HG03354 (cell line): ENCODE data around the gene UCMA.
A peak's percentile ranks its signal among the peaks of the same experiment; 100 is the strongest.
"Not testable (repeated sequence)": the region's sequence is repeated elsewhere in the genome, so short reads cannot be mapped to it uniquely, and the experiment has no call there.

Experiments used
- ATAC-seq: cut with Tn5 transposase; IDR thresholded peaks from one replicate; pipeline ENCODE4 v1.9.1; 2021; ENCODE audit warnings: mild to moderate bottlenecking; ENCODE audit not compliant: unreplicated experiment, poor library complexity, severe bottlenecking

UCMA gene, protein sequence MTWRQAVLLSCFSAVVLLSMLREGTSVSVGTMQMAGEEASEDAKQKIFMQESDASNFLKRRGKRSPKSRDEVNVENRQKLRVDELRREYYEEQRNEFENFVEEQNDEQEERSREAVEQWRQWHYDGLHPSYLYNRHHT

GRCh38 chr10:13234172-13234571 is at the start of gene UCMA:
TSS of gene UCMA (minus strand) at chr10:13234374. CDS start at chr10:13234258, 116 bp downstream.
- ATAC-seq: no peak

DNA sequence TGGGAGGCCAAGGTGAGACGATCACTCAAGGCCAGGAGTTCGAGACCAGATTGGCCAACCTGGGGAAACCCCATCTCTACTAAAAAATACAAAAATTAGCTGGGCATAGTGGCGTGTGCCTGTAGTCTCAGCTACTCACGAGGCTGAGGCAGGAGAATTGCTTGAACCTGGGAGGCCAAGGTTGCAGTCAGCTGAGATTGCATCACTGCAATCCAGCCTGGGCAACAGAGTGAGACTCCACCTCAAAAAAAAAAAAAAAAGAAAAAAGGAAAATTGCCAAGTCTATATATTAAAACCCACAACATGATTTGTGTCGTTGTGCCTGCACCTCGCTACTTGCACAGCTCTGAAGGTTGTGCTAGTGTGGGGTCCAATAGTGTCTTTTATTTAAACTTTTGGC is 48.2 kb upstream of the UCMA start:
- not testable (repeated sequence) for ATAC-seq

DNA sequence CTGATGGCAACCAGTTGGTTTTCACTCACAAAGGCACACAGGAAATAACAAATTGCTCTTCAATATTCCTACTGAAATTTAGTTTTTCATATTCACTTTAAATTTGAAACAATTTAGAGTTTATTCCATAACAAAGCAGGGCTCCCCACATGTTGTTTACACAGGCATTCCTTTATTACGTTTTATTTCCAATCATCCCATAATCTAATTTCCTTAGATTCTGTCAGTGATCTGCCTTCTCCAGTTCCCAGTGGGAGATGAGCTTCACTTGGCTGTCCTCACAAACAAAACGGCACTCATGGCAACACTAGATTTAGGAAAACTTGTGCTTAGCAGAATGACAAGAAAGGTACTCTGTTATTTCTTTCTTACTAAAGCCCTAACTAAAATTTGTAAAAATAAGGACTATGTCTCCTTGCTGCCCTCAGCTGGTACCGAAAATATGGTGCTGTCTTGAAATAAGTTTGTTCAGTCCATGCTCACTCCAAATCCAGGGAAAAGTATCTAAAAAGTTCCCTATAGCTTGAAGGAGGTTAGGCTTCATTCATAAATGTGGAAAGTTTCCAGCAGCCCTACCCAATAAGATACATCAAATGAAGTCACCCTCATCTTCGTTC is 42.7 kb upstream of the UCMA start:
- ATAC-seq: no peak

DNA sequence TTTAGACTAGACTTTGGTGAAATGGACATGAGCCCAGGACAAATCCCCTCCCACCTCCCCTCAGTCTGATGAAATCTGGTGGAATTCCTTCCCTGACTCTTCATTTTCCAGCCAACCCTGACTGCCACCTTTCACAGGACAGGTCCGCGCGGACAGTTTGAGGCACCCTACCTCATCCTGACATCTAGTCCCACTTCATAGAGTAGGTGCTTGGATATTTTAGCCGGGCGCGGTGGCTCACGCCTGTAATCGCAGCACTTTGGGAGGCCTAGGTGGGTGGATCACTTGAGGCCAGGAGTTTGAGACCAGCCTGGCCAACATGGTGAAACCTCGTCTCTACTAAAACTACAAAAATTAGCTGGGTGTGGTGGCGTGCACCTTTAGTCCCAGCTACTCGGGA is 42.0 kb upstream of the UCMA start:
- ATAC-seq: not testable (repeated sequence)

DNA sequence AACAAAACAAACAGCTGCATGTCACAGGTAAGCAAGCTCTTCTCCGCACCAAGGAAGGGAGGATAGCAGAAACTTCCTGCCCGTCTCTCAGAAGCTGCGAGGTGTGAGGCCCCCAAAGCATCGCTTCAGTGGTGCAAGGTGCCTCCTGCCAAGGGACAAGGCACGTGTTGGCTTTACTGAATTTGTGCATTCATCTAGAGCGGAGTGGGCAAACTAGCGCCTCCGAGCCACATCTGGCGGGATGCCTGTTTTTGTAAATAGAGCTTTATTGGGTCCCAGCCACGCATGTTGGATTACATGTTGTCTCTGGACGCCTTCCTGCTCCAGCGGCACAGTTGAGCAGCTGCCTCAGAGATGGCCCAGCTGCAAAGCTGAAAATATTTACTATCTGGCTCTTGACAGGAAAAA is 38.0 kb upstream of the UCMA start:
- peak; percentile 47 for ATAC-seq

DNA sequence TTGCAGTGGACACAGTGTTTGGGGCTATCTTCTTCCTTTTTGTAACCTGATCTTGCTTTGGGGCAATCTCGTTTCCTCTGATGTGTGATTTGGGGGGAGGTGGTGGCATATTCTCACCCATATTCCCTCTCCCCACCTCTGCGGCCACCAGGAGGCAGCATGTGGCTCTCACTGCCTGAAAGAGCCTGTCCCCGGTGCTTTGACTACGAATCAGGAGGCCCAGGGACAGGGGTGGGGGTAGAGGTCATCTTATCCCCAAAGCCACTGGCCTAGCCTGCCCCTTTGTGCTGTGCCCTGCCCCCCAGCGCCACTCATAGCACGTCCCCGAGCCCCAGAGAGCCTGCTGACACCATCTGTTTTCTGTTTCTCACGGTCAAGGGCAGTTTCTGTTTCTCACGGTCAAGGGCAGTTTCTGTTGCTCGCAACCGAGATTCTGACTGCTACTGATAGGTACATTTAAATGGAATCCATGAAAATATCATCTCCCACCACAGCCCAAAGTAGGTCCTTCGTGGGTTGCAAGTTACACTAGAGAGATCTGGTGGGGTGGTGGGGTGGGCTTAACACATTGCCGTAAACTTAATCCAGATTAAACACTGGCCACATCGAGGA is 37.5 kb upstream of the UCMA start:
- ATAC-seq: peak; percentile 92

DNA sequence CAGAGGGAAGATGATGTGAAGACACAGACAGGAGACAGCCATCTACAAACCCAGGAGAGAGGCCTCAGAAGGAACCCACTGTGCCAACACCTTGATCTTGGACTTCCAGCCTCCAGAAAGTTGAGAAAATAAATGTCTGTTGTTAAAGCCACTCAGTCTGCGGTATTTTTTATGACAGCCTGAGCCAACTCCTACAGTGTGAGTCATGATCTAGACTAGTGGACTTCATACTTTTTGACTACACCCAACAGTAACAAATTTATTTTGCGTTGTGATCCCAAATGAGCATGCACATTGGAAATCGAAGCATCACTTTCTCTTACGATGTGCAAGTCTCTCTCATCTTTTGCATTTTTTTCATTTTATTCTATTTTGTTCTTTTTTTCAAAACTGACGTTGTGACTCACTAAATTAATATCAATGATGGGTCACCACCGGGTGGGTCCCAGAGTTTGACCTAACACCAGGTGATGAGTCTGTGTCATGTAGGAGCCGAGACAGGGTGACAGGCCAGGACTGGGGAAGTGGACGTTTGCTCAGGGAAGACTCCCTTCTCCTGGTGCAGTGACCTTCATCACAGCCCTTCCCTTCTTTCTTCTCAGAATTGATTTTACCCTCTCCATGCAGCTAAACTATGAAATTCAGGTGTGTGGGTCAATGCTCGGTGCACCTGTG is 36.8 kb upstream of the UCMA start:
- no peak for ATAC-seq

- ATAC-seq: no peak
These were observed 34.7 kb upstream of the UCMA start for GRCh38 chr10:13268841-13269240.

GRCh38 chr10:13268310-13268709 is 34.1 kb upstream of the UCMA start:
- no peak for ATAC-seq

GRCh38 chr10:13263591-13263990 is 29.4 kb upstream of the UCMA start:
- ATAC-seq: no peak

DNA sequence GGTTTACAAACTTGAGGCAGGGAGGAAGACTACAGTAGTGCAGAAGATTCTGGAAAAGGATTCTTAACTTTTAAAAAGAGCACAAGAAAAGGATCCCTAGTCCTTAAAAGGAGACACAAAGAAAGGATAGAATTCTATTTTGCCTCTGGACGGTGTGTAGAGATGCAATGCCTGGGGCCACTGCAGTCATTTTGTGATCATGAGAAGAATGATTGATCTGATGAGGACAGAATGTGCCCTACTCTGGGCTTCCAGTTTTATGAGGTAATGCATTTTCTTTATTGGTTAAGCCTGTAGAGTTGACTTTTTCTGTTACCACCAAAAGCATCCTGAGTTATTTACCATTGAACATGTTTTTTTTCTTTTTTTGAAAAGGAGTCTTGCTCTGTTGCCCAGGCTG is 28.3 kb upstream of the UCMA start:
- ATAC-seq: no peak

DNA sequence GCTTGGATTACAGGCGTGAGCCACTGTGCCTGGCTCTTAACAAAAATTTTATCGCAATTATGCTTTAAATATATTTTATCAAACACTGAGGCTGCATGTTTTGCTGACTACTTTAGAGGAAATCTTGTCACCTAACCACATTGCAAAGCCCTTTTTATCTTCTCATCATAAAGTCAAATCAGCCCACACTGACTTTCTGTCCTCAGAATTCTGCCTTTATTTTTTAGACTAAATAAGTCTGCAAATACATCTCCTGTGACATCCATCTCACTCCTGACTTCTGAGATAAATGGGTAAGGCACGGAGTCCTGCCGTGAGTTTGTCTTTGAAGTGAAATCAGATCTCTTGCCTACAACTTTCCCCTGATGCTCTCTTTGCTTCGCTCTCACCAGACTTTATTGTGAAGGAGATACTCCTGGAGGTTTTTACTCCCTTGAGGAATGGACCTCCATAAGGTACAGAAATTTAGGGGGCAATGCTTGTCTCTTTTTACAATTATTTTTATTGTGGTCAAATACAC is 23.5 kb upstream of the UCMA start:
- no peak for ATAC-seq

GRCh38 chr10:13256627-13257026 is 22.5 kb upstream of the UCMA start:
- no peak for ATAC-seq

DNA sequence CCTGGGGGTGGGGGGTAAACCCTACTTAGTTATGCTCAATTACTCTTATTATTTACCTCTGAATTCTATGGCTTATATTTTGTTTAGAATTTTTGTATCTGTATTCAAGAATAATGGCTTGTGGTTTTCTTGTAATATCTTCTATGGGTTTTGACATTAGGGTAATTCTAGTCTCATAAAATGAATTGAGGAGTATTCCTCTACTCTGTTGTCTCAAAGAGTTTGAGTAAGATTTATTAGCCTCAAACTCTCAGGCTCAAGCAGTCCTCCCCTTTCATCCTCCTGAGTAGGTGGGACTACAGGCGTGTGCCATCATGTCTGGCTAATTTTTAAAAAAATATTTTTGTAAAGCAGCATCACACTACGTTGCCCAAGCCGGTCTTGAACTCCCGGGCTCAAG is 19.6 kb upstream of the UCMA start:
- ATAC-seq: no peak

- ATAC-seq: no peak
These were observed 13.6 kb upstream of the UCMA start for GRCh38 chr10:13247784-13248183.

DNA sequence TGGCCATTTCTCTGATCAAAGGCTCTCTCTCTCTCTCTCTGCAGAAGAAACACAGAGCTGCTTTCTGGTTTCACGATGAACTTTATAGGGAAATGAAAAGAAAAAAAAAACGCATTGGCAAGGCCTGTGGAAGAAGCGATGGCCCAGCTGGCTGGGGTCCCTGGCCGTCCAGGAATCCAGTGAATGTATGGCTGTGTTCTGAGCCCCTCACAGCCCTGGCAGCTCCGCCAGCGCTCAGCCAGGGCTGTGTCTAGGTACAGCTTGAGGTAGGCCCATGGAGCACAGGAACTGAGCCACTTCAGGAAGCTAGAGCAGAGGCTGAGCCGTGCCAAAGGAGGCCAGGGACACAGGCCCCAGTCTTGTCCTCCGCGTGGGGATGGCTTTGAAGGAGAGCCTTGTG is 13.1 kb upstream of the UCMA start:
- no peak for ATAC-seq

DNA sequence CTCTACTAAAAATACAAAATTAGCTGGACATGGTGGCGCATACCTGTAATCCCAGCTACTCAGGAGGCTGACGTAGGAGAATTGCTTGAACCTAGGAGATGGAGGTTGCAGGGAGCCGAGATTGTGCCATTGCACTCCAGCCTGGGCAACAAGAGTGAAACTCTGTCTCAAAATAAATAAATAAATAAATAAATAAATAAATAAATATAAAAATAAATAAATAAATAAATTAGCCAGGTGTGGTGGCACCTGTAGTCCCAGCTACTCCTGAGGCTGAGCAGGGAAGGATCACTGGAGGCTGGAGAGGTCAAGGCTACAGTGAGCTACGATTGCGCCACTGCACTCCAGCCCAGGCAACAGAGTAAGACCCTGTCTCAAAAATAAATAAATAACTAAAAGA is 8.1 kb upstream of the UCMA start:
- not testable (repeated sequence) for ATAC-seq

- no peak for ATAC-seq
These were observed 7.4 kb upstream of the UCMA start for GRCh38 chr10:13241613-13242012.

- ATAC-seq: no peak
These were observed 5.7 kb upstream of the UCMA start for GRCh38 chr10:13239923-13240322.

DNA sequence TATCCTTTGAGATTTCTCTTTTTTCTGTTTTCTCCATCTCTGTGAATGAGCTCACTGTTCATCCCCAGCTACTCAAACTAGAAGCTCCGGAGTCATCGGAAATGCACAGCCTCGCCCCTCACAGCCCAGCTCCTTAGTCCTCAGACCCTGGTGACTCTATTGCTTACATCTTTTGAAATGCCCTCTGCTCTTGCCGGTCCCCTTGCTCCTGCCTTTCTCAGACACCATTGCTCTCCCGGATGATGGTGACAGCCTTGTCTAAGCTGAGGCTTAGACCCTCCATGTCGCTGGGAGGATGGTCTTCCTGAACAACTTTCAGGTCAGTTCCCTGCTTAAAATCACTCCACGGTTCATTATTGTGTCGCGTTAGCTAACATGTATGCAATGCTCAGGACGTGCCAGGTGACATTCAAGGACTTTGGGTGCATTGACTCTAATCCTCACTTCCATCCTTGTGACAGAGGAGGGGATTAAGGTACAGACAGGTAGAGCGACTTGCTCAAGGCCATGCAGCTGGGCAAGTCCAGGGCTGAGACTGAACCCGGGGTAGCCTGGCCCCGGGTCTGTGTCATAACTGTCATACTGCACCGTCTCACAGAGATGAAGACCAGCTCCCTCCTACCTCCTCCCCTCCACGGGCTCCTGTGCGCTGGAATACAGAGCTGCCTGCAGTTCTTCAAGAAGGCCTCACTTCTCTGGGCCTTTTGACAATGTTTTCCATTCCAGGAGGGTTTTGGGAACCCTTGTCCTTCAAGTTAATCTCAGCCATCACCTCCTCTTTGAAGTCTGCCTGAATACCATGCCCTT is 4.3 kb upstream of the UCMA start:
- ATAC-seq: no peak
